ENCODE results near the gene SOX18. TPM values are rescaled to one million over a fixed set of nuclear protein-coding genes. Genes with fewer than 3 reads are reported as not detected.

Gene SOX18
- total and polyA plus RNA-seq, 10 donors, result 7.3 to 63.1 (median 23.9) TPM

DNA sequence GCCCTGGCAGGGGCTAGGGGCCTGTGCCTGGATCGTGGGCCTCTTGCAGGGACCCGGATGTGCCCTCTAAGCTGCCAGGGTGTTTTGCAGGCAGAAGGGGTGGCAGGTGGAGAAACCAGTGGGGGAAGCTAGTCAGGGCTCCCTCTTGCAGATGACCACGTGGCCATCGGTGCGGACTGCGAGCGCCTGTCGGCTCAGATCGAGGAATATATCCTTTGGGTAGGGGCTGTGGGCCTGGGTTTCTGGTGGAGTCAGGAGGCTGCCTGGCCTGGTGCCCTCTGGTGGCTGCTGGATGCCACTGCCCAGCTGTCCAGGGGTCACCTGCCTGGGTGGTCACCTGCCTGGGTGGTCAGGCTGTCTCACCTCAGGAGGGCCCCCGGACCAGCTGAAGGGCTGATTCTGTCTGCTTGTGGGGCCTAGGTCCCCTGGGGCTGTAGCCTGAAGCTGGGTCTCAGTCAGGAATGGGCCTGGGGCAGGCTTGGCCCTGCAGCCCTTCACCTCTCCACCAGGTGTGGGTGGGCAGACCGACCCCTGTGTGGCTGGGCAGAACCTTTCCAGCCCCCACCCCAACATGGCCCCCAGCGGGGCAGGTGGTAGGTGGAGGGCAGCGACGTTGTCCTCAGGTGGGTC lies 20.3 kb upstream of the SOX18 start:
- intact Hi-C loops (cut with DNase I; ENCODE audit: low total_unique reads), result no loop called here
- Histone ChIP-seq H3K4me1 (peaks cover 18 to 100% (median 81%) of the 10 kb centered on the region in 6 donors), H3K27me3 (replicated peaks in 1 of 7) (no peaks in the 10 kb centered on the region), H3K27ac (no peak overlapping the region), H3K36me3 (peaks cover 0 to 39% (median 32%) of the 10 kb centered on the region in 6 donors), H3K9me3 (no peaks in the 10 kb centered on the region), H3K4me3 (no peak overlapping the region)
- 44 to 77% (median 63%) methylated on average over 4 to 14 of the region's 14 CpGs for WGBS, 5 donors
- peak; percentile 85 for DNase-seq
- TF ChIP-seq, protein P1, sequence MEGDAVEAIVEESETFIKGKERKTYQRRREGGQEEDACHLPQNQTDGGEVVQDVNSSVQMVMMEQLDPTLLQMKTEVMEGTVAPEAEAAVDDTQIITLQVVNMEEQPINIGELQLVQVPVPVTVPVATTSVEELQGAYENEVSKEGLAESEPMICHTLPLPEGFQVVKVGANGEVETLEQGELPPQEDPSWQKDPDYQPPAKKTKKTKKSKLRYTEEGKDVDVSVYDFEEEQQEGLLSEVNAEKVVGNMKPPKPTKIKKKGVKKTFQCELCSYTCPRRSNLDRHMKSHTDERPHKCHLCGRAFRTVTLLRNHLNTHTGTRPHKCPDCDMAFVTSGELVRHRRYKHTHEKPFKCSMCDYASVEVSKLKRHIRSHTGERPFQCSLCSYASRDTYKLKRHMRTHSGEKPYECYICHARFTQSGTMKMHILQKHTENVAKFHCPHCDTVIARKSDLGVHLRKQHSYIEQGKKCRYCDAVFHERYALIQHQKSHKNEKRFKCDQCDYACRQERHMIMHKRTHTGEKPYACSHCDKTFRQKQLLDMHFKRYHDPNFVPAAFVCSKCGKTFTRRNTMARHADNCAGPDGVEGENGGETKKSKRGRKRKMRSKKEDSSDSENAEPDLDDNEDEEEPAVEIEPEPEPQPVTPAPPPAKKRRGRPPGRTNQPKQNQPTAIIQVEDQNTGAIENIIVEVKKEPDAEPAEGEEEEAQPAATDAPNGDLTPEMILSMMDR (IDR thresholded peaks at IDR 0.05 in 8 of 11, conservative IDR thresholded peaks at IDR 0.05 in 3 of 11), result peak; percentile 48 to 87 (median 79)
- TF ChIP-seq POLR2A (IDR thresholded peaks at IDR 0.05) (no peak), POLR2AphosphoS5 (IDR thresholded peaks at IDR 0.05) (peak; percentile 35 to 77 (median 38))

DNA sequence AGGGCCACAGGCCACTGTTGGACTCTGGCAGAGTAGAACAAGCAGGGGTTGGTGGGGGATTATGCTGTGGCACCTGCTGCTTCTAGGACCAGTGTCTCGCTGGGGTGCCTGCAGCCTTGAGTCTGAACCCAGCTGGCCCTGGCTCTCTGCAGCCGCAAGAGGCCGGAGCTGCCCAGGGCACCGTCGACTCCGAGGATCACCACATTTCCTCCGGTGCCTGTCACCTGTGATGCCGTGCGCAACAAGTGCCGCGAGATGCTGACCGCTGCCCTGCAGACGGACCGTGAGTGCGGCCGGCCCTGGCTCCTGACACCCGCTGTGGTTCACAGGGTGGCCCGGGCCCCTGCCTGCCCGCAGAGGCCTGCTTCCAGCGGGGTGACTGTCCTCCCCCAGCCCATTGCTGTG lies 19.8 kb upstream of the SOX18 start:
- Histone ChIP-seq H3K27me3 (replicated peaks in 1 of 7) (no peaks in the 10 kb centered on the region), H3K36me3 (peaks cover 0 to 34% (median 27%) of the 10 kb centered on the region in 6 donors), H3K27ac (peak overlapping the region in 1 of 8 donors; percentile 39), H3K9me3 (no peaks in the 10 kb centered on the region), H3K4me1 (peaks cover 22 to 100% (median 84%) of the 10 kb centered on the region in 6 donors), H3K4me3 (no peak overlapping the region)
- 80 to 85% (median 82%) methylated on average over 10 to 20 of the region's 20 CpGs for WGBS, 5 donors
- TF ChIP-seq, protein P1 (IDR thresholded peaks at IDR 0.05 in 8 of 11, conservative IDR thresholded peaks at IDR 0.05 in 3 of 11), result no peak
- TF ChIP-seq POLR2A (IDR thresholded peaks at IDR 0.05) (no peak), POLR2AphosphoS5 (IDR thresholded peaks at IDR 0.05) (no peak)
- DNase-seq, result no peak
- intact Hi-C loops (cut with DNase I; ENCODE audit: low total_unique reads), result no loop called here

DNA sequence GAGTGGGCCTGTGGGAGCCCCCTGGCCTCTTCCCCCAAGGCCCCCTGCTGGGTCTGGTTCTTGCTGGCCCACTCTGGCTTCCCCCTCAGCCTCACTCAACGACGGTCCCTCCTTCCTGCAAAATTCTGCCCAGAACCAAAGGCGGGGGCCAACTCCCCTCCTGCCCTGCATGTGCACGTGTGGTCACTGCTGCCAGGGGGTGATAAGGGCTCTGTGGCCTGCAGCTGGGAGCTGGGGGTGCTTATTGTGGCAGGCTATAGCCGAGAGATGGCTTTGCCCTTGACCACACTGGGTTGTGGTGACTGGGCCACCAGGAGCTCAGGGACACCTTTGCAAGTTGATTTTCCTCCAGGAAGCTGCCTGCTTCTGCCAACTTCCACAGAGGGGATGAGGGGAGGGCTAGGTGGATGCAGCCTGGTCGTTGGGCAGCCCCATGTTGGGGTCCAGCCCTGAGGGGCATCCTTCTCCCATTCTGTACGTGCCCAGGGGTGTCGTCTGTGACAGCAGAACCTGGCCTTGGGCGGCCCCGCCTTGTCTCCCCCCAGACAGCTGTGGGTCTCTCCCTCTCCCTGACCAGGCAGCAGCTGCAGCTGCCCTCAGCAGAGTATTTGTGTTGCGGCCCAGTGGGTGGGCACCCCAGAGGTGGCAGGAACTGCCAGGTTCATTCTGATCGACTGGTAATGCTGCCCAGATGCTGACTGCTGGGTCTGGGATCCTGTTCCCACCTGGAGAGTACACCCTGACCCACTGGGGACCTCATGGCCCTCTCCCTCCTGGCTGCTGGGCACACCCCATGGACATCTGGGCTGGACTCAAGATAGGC lies 19.2 kb upstream of the SOX18 start:
- H3K4me1 ChIP-seq, result peaks cover 28 to 100% (median 87%) of the 10 kb centered on the region in 6 donors
- H3K36me3 ChIP-seq, result peaks cover 0 to 28% (median 21%) of the 10 kb centered on the region in 6 donors
- H3K27me3 ChIP-seq (replicated peaks in 1 of 7), result no peaks in the 10 kb centered on the region
- TF ChIP-seq POLR2AphosphoS5 (IDR thresholded peaks at IDR 0.05) (peak in 2 of 3 donors; percentile 34 to 63), POLR2A (IDR thresholded peaks at IDR 0.05) (no peak)
- TF ChIP-seq, protein P1 (IDR thresholded peaks at IDR 0.05 in 8 of 11, conservative IDR thresholded peaks at IDR 0.05 in 3 of 11), result no peak
- no peak overlapping the region for H3K4me3 ChIP-seq
- WGBS, 5 donors, result 47 to 65% (median 54%) methylated on average over 10 to 12 of the region's 12 CpGs
- H3K27ac ChIP-seq, result peak overlapping the region in 1 of 8 donors; percentile 39
- DNase-seq, result no peak
- H3K9me3 ChIP-seq, result no peaks in the 10 kb centered on the region
- intact Hi-C loops (cut with DNase I; ENCODE audit: low total_unique reads), result no loop called here

Measured in spleen (tissue), 11 donors.